DMS79 treated with DMSO at 0.1 percent for 48 hours (cell line): ENCODE data around the gene TOP1.

Source experiments
- DNase-seq: peaks from one replicate; lab custom pipeline; 2025; lab: John Stamatoyannopoulos, UW

The TOP1 gene

GRCh38 chr20:41145821-41146620, 117.4 kb downstream of the TOP1 start:
- DNase-seq = no peak

- no peak for DNase-seq
Observed at GRCh38 chr20:41147767-41148191, 119.2 kb downstream of the TOP1 start.

GRCh38 chr20:41148942-41149341, 120.3 kb downstream of the TOP1 start:
- DNase-seq = no peak

GRCh38 chr20:41150664-41151063, 122.0 kb downstream of the TOP1 start:
- no peak for DNase-seq

- no peak for DNase-seq
Observed at GRCh38 chr20:41151134-41151869, 122.7 kb downstream of the TOP1 start.

GRCh38 chr20:41152108-41152757, 123.6 kb downstream of the TOP1 start:
- no peak for DNase-seq

GRCh38 chr20:41154436-41155176, 126.0 kb downstream of the TOP1 start:
- no peak for DNase-seq

GRCh38 chr20:41155261-41155660, 126.6 kb downstream of the TOP1 start:
- DNase-seq = no peak

- no peak for DNase-seq
Observed at GRCh38 chr20:41158082-41158625, 129.5 kb downstream of the TOP1 start.

GRCh38 chr20:41159547-41159946, 130.9 kb downstream of the TOP1 start:
- DNase-seq = no peak

- DNase-seq = no peak
Observed at GRCh38 chr20:41160686-41161085, 132.1 kb downstream of the TOP1 start.

- DNase-seq = no peak
Observed at GRCh38 chr20:41161886-41162285, 133.3 kb downstream of the TOP1 start.

GRCh38 chr20:41162396-41162795, 133.8 kb downstream of the TOP1 start:
- DNase-seq = no peak

GRCh38 chr20:41163821-41164220, 135.2 kb downstream of the TOP1 start:
- DNase-seq = no peak

- DNase-seq = no peak
Observed at GRCh38 chr20:41165001-41165882, 136.6 kb downstream of the TOP1 start.

GRCh38 chr20:41166201-41167117, 137.8 kb downstream of the TOP1 start:
- DNase-seq = no peak

GRCh38 chr20:41167118-41167470, 138.5 kb downstream of the TOP1 start:
- no peak for DNase-seq

GRCh38 chr20:41167481-41168253, 139.0 kb downstream of the TOP1 start:
- no peak for DNase-seq
